NCI-H2107 (cell line): ENCODE results near the gene CTSC.
"Not testable (repeated sequence)": the region's sequence is repeated elsewhere in the genome, so short reads cannot be mapped to it uniquely, and the experiment has no call there.

Experiments
- DNase-seq: peaks from one replicate; lab custom pipeline; 2025; lab: John Stamatoyannopoulos, UW

Gene CTSC

DNA sequence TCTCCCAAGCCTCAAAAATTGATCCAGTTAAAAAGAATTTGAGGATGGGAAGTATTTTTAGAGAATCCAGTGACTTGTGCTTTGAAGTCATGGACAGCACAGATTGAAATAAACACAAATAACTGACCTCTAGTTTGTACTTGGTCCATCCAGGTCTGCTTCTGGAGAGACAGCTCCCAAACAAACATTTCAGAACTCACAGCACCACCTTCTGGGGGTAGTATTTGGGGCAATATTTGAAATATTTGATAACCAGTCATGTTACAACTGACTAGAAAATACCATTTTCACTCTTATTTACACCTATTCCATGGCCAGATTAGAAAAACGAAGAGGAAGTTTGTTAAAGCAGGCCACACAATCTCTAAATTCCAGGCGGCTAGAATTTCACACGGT is 56.2 kb downstream of the CTSC start:
- no peak for DNase-seq

GRCh38 chr11:88280673-88281316 is 56.7 kb downstream of the CTSC start:
- no peak for DNase-seq

GRCh38 chr11:88277349-88277915 is 60.1 kb downstream of the CTSC start:
- no peak for DNase-seq

- DNase-seq: no peak
Measured at GRCh38 chr11:88275636-88276035, 61.9 kb downstream of the CTSC start.

GRCh38 chr11:88266919-88267318 is 70.6 kb downstream of the CTSC start:
- DNase-seq: no peak

GRCh38 chr11:88266157-88266556 is 71.4 kb downstream of the CTSC start:
- DNase-seq: no peak

GRCh38 chr11:88259431-88259830 is 78.1 kb downstream of the CTSC start:
- no peak for DNase-seq

GRCh38 chr11:88252208-88252607 is 85.3 kb downstream of the CTSC start:
- DNase-seq: no peak

DNA sequence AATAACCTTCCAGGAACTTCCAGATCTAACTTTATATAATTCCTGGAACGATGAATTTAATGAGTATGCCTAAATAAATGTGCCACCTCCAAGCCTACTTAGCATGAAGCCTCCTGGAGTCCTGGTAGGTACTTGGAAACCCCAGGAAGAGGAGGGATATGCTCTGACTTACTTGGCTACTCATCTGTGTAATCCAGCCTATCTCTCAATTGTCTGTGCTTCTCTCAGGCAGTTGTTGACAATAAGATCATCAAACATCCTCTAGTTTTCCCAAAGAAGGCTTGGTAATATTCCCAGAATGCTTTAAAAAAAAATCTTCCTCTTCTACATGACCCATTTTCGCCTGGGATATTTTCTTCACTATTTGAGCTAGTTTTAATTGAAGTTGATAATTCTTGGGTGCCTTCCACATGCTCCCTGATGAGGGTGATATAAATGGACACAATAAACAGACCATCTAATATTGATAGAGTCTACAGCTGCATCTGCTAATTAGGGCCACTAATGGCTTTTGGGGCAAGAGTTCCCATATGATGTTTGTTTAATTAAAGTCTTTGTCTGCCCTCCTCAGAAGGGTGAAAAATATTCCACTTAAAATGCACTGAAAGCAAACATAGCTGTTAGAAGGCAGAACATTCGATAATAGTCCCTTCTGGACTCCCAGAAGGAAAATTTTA is 86.8 kb downstream of the CTSC start:
- no peak for DNase-seq

- no peak for DNase-seq
Measured at GRCh38 chr11:88249706-88250105, 87.8 kb downstream of the CTSC start.

DNA sequence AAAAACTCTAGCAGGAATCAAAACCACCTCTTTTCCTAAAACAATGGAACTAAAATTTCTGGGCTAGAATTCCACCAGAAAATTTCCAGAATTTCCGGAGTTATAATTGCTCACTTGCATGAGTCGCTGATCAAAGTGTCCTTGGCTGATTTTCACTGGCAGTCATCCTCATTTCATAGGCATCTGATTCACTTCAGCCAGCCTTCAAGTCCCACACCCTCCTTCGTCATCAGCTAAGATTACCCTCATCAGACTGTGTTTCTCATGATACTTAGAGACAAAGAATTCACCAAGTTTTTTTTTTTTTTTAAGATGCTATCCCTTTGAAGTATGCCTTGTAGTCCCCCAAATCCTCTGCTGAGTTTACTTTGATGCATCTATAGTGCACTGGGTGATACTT is 90.8 kb downstream of the CTSC start:
- DNase-seq: no peak

DNA sequence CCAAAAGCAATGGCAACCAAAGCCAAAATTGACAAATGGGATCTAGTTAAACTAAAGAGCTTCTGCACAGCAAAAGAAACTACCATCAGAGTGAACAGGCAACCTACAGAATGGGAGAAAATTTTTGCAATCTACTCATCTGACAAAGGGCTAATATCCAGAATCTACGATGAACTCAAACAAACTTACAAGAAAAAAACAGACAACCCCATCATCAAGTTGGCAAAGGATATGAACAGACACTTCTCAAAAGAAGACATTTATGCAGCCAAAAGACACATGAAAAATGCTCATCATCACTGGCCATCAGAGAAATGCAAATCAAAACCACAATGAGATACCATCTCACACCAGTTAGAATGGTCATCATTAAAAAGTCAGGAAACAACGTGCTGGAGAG is 92.0 kb downstream of the CTSC start:
- DNase-seq: not testable (repeated sequence)
